Measurements from ENCODE around the gene SMG7. TPM values are rescaled to one million over a fixed set of nuclear protein-coding genes. Genes with fewer than 3 reads are reported as not detected.

Gene SMG7
- total RNA-seq, 1 donor from 2014 or later, result 71.8 TPM

DNA sequence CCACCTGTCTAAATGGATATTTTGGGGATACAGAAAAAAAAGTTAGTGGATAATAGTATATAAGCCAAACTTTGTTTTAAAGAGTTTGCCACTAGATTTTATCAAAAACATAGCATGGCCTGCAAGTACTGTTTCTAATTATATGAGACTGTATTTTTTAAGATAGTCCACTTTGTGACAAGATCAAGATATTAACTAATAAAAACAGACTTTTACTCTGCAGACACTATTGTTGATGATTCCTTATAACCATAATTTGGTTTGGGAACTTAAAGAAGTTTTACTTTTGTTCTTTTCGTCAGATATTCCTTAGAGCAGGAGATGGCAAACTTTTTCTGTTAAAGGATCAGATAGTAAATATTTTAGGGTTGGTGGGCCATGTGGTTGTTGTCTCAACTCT, 36.4 kb downstream of the SMG7 start:
- Mint-ChIP-seq H3K4me3 (ENCODE audit: low read depth) (no peak overlapping the region), H3K4me1 (ENCODE audit: low read depth) (peaks cover 3% of the 10 kb centered on the region), H3K36me3 (ENCODE audit: insufficient read depth) (no peaks in the 10 kb centered on the region), H3K27ac (no peak overlapping the region), H3K27me3 (no peaks in the 10 kb centered on the region), H3K9me3 (ENCODE audit: low read depth) (no peaks in the 10 kb centered on the region)
- TF ChIP-seq CTCF (IDR thresholded peaks at IDR 0.05; ENCODE audit: unreplicated experiment), result no peak
- DNase-seq (ENCODE audit: low spot score, unreplicated experiment), result no peak

DNA sequence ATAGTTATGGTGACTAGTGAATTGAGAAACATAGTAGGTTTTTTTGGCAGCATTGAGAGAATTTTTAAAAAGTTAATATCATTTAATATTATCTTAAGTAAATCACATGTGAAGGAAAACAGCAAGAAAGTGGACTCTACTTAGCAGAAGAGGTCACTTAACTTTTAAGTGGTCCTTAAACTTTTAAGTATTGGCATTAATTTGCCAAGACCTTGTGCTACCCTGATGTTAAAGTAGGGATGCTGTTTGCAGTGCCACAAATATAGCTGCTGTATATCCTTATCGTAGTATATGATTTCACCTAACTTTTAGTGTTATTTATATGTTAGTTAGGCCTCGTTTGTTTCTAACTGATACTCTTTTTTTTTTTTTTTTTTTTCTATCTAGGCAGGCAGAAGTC, 40.2 kb downstream of the SMG7 start:
- no peak overlapping the region for H3K4me3 Mint-ChIP-seq (ENCODE audit: low read depth)
- DNase-seq (ENCODE audit: low spot score, unreplicated experiment), result no peak
- TF ChIP-seq CTCF (IDR thresholded peaks at IDR 0.05; ENCODE audit: unreplicated experiment), result no peak
- H3K27ac Mint-ChIP-seq, result no peak overlapping the region
- peaks cover 23% of the 10 kb centered on the region for H3K4me1 Mint-ChIP-seq (ENCODE audit: low read depth)
- no peaks in the 10 kb centered on the region for H3K36me3 Mint-ChIP-seq (ENCODE audit: insufficient read depth)
- H3K9me3 Mint-ChIP-seq (ENCODE audit: low read depth), result no peaks in the 10 kb centered on the region
- H3K27me3 Mint-ChIP-seq, result no peaks in the 10 kb centered on the region

DNA sequence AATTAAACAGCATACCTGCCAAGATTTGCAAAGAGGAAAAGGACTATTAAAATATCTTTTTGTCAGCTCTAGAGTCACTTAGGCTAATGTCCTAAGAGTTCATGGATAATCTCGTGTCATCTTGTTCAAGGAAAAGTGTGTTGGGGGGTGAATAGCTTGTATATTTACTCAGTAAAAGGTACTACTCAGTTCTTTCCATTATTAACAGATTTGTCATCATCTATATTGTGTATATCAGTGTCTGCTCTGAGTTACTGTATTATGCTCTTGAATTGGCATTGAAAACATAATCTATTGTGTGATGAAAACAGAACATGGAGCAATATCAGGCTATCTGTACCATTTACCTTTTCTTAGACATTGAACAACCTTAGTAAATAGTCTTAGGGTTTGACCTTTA, 41.9 kb downstream of the SMG7 start:
- Mint-ChIP-seq H3K27ac (no peak overlapping the region), H3K36me3 (ENCODE audit: insufficient read depth) (peaks cover 2% of the 10 kb centered on the region), H3K4me3 (ENCODE audit: low read depth) (no peak overlapping the region), H3K9me3 (ENCODE audit: low read depth) (no peaks in the 10 kb centered on the region), H3K27me3 (no peaks in the 10 kb centered on the region), H3K4me1 (ENCODE audit: low read depth) (peaks cover 23% of the 10 kb centered on the region)
- DNase-seq (ENCODE audit: low spot score, unreplicated experiment), result no peak
- no peak for TF ChIP-seq CTCF (IDR thresholded peaks at IDR 0.05; ENCODE audit: unreplicated experiment)

DNA sequence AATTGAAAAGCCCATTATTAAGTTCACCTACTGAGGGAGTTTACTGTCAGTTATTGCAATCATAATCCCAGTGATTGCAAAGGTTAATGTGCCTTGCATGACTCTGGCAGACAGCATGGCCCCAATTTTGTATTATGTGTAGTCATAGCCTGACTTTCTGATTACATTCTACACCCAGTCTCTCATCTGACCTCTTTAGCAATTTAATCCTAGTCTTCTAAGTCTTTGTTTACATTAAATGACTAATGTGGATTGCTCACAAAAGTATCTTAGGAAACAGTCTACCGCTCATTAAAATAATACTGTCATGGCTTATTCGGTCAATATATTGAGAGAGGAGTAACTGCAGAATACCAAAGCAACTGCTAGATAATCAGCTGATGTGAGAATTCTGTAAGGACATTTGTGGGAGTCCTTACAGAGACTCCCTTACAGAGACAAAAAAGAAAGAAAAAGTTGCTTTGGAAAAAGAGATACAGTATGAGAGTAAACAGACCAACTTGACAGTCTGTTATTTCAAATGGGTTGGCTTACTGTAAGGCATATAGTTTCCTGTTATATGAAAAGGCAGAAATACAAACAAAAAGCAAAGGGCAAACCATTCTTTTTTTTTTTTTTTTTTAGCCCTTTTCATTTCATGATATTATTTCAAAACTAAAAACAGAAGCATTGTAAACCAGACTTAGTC, 42.8 kb downstream of the SMG7 start:
- Mint-ChIP-seq H3K4me3 (ENCODE audit: low read depth) (no peak overlapping the region), H3K27me3 (no peaks in the 10 kb centered on the region), H3K36me3 (ENCODE audit: insufficient read depth) (peaks cover 4% of the 10 kb centered on the region), H3K9me3 (ENCODE audit: low read depth) (no peaks in the 10 kb centered on the region), H3K4me1 (ENCODE audit: low read depth) (peaks cover 23% of the 10 kb centered on the region), H3K27ac (no peak overlapping the region)
- no peak for DNase-seq (ENCODE audit: low spot score, unreplicated experiment)
- no peak for TF ChIP-seq CTCF (IDR thresholded peaks at IDR 0.05; ENCODE audit: unreplicated experiment)

DNA sequence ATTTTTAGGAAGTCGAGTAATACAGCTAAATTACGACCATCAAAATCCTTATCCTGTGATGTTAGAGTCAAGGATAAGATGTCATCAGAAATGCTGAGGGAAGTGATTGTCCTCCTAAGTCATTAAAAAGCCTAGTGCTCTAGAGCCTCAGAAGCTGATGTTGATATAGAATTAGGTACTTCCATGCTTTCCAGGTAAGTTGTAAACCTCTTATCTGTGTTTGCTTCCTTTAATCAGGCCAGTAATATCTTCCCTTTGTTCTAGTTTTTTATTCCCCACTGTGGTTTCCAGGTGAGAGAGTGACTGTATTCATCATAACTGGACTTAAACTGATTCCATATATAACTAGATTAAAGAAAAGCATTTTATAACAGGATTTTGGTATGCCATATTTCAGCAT, 44.4 kb downstream of the SMG7 start:
- no peak for TF ChIP-seq CTCF (IDR thresholded peaks at IDR 0.05; ENCODE audit: unreplicated experiment)
- H3K4me1 Mint-ChIP-seq (ENCODE audit: low read depth), result peaks cover 23% of the 10 kb centered on the region
- no peak for DNase-seq (ENCODE audit: low spot score, unreplicated experiment)
- no peak overlapping the region for H3K4me3 Mint-ChIP-seq (ENCODE audit: low read depth)
- no peaks in the 10 kb centered on the region for H3K9me3 Mint-ChIP-seq (ENCODE audit: low read depth)
- no peaks in the 10 kb centered on the region for H3K27me3 Mint-ChIP-seq
- peaks cover 13% of the 10 kb centered on the region for H3K36me3 Mint-ChIP-seq (ENCODE audit: insufficient read depth)
- H3K27ac Mint-ChIP-seq, result no peak overlapping the region

All from progenitor cell of endocrine pancreas (in vitro differentiated cells).